ENCODE data around the gene AGAP2.
A peak's percentile ranks its signal among the peaks of the same experiment; 100 is the strongest.

AGAP2 gene

GRCh38 chr12:57767305-57767698, 28.8 kb upstream of the AGAP2 start:
- DNase-seq, result no peak

DNA sequence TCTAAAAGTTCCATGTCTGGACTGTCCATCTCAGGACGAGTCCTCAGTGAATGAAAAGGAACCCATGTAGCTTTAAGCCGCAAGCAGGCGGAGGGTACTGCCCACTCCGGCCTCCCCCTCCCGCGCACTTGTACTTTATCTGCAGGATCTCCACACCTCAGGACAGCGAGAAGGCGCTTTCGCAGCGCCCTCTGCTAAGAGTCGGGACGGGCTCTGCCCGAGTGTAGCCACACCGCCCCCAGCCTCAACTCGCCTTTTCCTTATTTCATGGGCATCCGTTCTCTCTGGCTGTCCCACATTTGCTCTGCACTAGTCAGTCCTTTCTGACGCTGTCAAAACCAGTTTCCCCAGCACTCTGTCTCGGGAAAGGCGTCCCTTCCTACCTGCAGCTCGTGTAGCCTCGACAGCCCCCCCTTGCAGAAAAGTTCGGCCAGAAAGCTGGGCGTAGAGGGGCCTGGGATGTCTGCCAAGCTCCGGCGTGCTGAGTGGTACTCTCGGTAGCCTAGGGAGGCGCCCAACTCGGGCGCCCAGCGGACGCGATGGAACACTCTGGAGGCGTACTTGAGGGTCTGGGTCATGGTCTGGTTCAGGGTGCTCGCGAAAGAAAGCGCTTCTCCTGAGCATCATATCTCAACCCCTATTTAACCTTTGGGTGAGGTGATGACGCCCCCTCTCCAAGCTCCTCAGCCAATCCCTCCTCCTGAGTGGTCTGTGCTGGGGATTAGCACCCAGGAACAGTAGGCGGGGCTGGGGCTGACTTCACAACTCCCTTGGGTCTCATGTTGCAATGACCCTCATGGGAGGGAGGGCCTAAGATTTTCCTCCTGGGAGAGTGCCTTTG, 28.1 kb upstream of the AGAP2 start, which contains the start of gene CYP27B1:
Gene CYP27B1 (minus strand): TSS at position 615 of the 841 bp plus-strand sequence. CDS start 37 bp downstream, at position 578.
- no peak for DNase-seq

- DNase-seq, result no peak
Measured at GRCh38 chr12:57765698-57766463, 27.3 kb upstream of the AGAP2 start.

GRCh38 chr12:57765003-57765697, 26.6 kb upstream of the AGAP2 start:
- peak; percentile 15 for DNase-seq

- no peak for DNase-seq
Measured at GRCh38 chr12:57764662-57765002, 26.1 kb upstream of the AGAP2 start.

DNA sequence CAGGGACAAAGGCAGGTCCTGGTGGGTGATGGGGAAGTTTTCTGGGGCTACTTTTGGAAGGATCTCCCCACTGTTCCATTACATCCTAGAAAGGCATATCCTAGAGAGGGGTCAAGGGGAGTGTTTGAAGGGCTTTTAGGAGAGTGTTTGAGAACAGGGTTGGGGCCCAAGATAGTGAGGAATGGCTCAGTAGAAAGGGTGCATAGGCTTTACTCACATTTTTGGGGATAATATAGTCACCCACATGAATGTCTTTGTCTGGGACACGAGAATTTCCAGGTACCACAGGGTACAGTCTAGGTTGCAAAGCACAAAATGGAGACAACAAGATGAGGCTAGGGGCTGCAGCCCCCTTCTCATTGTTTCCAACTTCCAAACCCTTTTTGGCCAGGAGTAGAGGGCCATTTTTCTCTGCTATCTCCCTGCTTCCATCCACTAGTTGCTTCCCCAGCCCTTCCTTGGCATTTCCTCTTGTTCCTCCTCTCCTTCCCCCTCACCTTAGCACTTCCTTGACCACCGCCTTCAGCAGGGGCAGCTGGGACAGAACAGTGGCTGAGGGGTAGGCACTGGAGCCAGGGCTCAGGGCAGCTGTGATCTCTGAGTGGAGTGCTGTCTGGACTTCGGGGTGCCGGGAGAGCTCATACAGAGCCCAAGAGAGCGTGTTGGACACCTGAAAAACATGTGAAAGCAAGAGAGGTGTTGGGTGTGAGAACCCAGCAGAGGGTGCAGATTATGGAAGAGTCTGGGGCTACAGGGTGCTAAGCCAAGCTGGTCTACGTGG, 25.5 kb upstream of the AGAP2 start:
- no peak for DNase-seq

GRCh38 chr12:57762463-57762862, 23.9 kb upstream of the AGAP2 start:
- no peak for DNase-seq

- no peak for DNase-seq
Measured at GRCh38 chr12:57761391-57761998, 23.0 kb upstream of the AGAP2 start.

DNA sequence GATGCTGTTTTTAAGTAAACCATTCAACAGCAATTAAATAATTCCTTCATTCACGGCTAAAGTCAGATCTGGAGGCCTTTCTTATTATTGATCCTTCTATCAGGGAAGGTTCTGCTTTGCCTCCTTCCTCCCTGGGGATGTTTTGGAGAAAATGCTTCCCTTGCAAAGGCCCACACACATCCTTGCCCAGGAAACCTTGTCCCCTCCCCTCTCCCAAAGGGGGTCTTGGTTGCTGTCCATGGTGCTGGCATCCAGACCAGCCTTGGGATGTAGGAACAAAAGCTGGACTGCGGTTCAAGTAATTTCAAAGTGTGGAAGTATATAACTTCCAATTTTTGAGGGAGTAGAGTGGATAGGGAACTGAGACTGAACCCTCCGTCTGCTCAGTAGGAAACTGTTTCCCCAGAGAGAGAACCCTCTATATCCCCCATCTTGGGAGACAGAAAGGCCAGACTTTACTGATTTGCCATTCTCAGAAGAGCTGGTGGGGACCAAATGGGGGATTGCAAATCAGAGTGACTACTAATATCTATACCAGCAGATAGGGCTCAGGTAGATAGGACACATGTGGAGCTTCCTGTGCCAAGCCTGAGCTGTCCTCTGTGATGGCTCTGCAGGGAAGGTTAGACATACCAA, 21.9 kb upstream of the AGAP2 start:
- no peak for DNase-seq

GRCh38 chr12:57759360-57759980, 20.9 kb upstream of the AGAP2 start:
- DNase-seq, result no peak

DNA sequence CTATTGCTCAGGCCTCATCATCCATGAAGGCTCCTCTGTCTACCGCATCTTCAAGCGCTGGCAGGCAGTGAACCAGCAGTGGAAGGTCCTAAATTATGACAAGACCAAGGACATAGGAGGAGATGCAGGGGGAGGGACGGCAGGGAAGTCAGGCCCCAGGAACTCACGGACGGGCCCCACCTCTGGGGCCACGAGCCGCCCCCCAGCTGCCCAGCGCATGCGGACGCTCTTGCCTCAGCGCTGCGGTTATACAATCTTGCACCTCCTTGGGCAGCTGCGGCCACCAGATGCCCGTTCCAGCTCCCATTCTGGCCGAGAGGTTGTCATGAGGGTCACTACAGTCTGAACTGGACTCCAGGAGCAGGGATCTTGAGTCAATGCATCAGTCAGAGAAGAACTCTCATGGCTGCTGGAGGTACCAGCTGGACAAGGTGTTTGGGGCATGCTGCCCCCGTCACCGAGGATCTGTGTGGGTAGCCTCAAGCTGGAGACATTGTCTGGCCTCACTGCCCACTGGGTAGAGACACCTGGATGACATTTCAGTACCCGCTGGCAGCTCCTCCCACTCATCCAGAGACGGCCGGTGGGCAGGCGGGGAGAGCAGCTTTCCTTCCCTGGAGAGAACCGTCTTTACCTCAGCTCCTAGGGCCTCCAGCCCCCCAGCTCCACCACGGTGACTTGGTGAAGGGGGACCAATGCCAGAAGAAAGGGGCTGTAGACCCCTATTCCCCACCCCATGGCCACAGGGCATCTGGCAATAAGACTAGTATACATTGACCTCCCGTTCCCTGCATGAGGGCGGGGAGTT, 20.2 kb upstream of the AGAP2 start:
- DNase-seq, result no peak

- DNase-seq, result no peak
Measured at GRCh38 chr12:57757771-57758170, 19.2 kb upstream of the AGAP2 start.

- DNase-seq, result peak; percentile 46
Measured at GRCh38 chr12:57756406-57757341, 18.1 kb upstream of the AGAP2 start.

GRCh38 chr12:57755454-57756372, 17.2 kb upstream of the AGAP2 start:
- DNase-seq, result peak; percentile 14

DNA sequence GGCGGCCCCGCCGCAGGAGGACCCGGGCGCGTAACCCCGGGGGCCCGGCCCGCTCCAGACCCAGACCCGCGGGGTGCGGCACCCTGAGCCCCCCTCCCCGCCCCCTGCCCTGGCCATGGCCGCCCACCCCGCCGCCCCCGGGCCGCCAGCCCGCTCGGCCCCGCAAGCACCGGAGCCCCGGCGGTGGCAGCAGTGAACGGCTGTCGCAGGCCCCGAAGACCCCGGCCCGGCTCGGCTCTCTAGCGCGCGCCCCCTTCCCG, 16.6 kb upstream of the AGAP2 start:
- DNase-seq, result no peak

GRCh38 chr12:57754411-57755193, 16.1 kb upstream of the AGAP2 start, which contains the start of gene MARCHF9:
TSS of gene MARCHF9 (plus strand) at chr12:57755103. CDS start at chr12:57755529, 426 bp downstream.
- peak; percentile 76 for DNase-seq

DNA sequence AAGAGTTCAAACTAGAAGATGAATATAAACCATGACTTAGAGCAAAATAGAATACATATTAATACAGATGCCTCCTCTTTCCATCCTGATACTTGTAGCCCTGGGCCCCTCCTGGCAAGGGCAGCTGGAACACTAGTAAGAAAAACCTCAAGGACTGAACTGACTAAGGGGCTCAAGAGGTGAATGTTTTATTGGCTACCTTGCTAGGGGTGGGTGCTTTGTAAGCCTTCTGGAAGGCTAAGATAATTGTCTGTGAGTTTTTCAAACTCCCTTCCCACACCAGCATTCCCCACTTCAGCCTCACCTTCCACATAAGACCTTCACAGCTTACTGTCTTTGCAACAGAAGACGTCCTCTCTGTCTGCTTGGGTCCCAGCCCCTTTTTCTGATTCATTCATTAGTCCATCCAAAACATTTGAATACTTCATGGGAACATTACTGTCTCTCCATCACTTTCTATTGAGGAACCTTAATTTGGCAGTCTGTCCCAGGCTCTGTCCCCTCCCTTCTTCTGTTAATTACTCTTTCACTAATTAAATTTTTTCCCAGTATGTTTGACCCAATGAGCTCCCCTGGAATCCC, 15.3 kb upstream of the AGAP2 start:
- no peak for DNase-seq

Measured in effector CD8-positive, alpha-beta T cell (primary cell).